ENCODE measurements around the gene OSBPL8.

DNA sequence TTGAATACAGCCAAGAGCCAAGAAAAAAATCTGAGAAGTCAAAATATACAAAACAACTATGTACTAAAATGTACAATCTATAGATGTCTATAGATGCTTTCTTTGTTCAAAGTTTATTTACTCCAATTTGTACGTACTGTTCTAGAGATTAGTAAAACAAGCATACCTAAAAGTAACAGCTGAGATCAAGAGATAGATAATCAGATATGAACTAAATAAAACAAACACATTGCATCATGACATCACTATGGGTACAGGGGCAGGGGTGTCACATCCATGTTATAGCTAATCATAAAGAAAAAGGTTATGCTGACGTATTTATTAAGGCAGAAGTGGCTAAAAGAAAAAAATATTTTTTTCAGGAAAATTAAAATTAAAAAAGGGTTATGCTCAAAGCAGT, 139.3 kb downstream of the OSBPL8 start:
- TF ChIP-seq RELA (IDR thresholded peaks at IDR 0.05; ENCODE audit: borderline replicate concordance, partially characterized antibody) (no peak), EGR1 (IDR thresholded peaks at IDR 0.05; ENCODE audit: borderline replicate concordance in 1 of 2, low read depth in 2 of 2, low read length in 2 of 2) (no peak), SIN3A (IDR thresholded peaks at IDR 0.05; ENCODE audit: low read depth, low read length) (no peak)
- TF ChIP-seq, protein P1, sequence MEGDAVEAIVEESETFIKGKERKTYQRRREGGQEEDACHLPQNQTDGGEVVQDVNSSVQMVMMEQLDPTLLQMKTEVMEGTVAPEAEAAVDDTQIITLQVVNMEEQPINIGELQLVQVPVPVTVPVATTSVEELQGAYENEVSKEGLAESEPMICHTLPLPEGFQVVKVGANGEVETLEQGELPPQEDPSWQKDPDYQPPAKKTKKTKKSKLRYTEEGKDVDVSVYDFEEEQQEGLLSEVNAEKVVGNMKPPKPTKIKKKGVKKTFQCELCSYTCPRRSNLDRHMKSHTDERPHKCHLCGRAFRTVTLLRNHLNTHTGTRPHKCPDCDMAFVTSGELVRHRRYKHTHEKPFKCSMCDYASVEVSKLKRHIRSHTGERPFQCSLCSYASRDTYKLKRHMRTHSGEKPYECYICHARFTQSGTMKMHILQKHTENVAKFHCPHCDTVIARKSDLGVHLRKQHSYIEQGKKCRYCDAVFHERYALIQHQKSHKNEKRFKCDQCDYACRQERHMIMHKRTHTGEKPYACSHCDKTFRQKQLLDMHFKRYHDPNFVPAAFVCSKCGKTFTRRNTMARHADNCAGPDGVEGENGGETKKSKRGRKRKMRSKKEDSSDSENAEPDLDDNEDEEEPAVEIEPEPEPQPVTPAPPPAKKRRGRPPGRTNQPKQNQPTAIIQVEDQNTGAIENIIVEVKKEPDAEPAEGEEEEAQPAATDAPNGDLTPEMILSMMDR (IDR thresholded peaks at IDR 0.05 in 2 of 3, conservative IDR thresholded peaks at IDR 0.05 in 1 of 3; ENCODE audit: control insufficient read depth in 2 of 3, extremely low read depth in 1 of 3, insufficient read depth in 1 of 3, low read depth in 3 of 3, low read length in 3 of 3), result no peak

Measured in GM12878 (cell line).